Ecto neural progenitor cell (in vitro differentiated cells): ENCODE results near the gene KCNQ4.
A peak's percentile ranks its signal among the peaks of the same experiment; 100 is the strongest.

ENCODE experiments used
- DNase-seq: peaks from one replicate; pipeline ENCODE4 v3.0.0-alpha.2; 2018; ENCODE audit warnings: low spot score

Gene KCNQ4

GRCh38 chr1:40861224-40862003, 77.8 kb downstream of the KCNQ4 start:
- DNase-seq, result no peak

GRCh38 chr1:40862008-40862863, 78.6 kb downstream of the KCNQ4 start, which contains the start of gene CITED4:
Gene CITED4, minus strand, starts transcription at chr1:40862363. Its CDS starts 236 bp downstream, at chr1:40862127.
- DNase-seq, result peak; percentile 99

- DNase-seq, result no peak
Observed at GRCh38 chr1:40868051-40868723, 84.6 kb downstream of the KCNQ4 start.

GRCh38 chr1:40870135-40870728, 86.6 kb downstream of the KCNQ4 start:
- no peak for DNase-seq

GRCh38 chr1:40872276-40872675, 88.7 kb downstream of the KCNQ4 start:
- DNase-seq, result no peak

GRCh38 chr1:40873863-40874472, 90.4 kb downstream of the KCNQ4 start:
- DNase-seq, result no peak

GRCh38 chr1:40876436-40876761, 92.8 kb downstream of the KCNQ4 start:
- no peak for DNase-seq

GRCh38 chr1:40876891-40877290, 93.3 kb downstream of the KCNQ4 start:
- no peak for DNase-seq

- DNase-seq, result no peak
Observed at GRCh38 chr1:40877698-40878097, 94.1 kb downstream of the KCNQ4 start.

- no peak for DNase-seq
Observed at GRCh38 chr1:40878906-40879305, 95.3 kb downstream of the KCNQ4 start.

GRCh38 chr1:40879482-40880175, 96.0 kb downstream of the KCNQ4 start:
- no peak for DNase-seq

GRCh38 chr1:40880813-40881549, 97.4 kb downstream of the KCNQ4 start:
- no peak for DNase-seq

GRCh38 chr1:40884055-40884795, 100.6 kb downstream of the KCNQ4 start:
- DNase-seq, result no peak

- no peak for DNase-seq
Observed at GRCh38 chr1:40886318-40887011, 102.9 kb downstream of the KCNQ4 start.

GRCh38 chr1:40887012-40887378, 103.4 kb downstream of the KCNQ4 start:
- DNase-seq, result no peak

GRCh38 chr1:40887652-40888051, 104.1 kb downstream of the KCNQ4 start:
- DNase-seq, result no peak
